Urothelium cell line (cell line): ENCODE data around the gene PRXL2B.

Source experiments
- DNase-seq: peaks from one replicate; pipeline ENCODE4 v3.0.0; 2011; ENCODE audit warnings: low spot score, mixed read lengths
- FAIRE-seq: peaks from 2 replicates; lab custom pipeline; 2011; peaks lifted over from hg19 to GRCh38; lab: Jason Lieb, UNC

PRXL2B gene

GRCh38 chr1:2595812-2596529 is 9.4 kb downstream of the PRXL2B start:
- FAIRE-seq (no peak), DNase-seq (no peak)

DNA sequence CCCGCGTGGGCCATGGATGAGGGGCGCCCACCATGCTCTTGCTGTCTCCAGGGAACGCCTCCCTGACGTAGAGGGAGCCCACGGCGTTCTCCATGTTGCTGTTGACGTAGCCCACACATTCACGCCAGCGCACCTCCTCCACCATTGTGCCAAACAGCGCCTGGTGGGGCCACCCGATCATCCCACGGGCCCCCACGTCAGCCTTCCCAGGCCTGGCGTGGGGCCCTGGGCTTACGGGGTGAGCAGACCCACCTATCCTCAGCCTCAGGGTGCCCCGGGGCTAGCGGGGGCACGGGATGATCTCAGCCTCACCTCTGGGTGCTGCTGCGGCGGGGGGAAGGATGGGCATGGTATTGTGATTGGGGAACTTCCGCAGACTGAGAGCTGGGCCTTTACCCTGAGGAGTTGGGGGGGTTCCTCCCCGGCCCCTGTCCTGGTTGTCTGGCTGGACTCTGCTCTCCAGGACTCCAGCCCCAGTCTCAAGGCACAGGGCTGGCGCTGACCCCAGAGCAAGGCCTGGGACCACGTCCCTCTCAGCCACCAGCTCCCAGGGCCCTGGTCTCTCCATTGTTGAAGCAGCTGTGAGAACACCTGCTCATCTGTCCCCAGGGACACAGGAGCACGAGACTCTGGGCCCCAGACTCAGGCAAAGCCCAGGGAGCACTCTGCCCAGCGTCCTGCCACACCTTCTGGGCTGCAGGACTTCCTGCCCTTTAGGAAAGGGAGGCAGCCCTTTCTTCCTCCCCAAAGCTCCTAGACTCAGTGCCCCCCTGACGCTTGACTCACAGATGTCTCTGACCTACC is 10.2 kb downstream of the PRXL2B start:
- no peak for FAIRE-seq
- DNase-seq, result no peak

DNA sequence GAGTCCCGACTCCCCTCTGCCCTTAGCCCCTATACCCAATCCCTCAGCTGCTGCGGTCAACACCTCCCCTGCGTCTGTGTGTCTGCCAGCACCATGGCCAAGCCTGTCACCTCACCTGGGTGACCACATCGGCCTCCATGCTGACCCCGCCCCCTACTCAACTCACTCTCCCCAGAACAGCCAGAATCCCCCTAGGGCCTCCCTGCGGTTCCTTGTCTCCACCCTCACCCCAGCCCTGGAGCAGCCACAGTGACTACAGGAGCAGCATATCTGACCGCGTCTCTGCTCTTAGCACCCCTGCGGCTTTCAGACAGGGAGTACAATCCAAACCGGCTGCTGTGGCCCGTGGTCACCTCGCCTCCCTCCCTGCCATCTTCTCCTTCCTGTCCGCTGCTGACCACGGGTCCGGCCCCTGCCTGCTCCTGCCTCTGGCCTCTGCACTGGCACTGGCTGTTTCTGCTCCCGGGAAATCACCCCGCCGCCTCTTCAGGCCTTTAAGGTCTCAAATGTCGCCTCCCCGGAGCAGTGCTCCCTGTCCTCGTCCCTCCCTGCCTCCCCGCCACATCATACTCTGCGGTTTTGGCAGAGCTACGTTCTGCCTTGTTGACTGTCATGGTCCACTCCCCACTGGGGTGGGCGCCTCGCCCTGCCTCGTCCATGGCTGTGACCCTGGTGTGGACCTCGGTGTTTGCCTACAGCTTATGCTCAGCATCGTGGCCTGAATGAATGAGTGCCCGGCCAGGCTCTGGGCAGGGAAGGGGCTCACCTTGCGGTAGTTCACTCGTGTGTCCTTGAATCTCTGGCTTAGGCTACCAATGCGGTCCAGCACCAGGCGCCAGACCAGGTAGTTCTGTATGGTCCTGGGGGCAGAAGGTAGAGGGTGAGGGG is 11.1 kb downstream of the PRXL2B start:
- no peak for FAIRE-seq
- DNase-seq, result no peak

DNA sequence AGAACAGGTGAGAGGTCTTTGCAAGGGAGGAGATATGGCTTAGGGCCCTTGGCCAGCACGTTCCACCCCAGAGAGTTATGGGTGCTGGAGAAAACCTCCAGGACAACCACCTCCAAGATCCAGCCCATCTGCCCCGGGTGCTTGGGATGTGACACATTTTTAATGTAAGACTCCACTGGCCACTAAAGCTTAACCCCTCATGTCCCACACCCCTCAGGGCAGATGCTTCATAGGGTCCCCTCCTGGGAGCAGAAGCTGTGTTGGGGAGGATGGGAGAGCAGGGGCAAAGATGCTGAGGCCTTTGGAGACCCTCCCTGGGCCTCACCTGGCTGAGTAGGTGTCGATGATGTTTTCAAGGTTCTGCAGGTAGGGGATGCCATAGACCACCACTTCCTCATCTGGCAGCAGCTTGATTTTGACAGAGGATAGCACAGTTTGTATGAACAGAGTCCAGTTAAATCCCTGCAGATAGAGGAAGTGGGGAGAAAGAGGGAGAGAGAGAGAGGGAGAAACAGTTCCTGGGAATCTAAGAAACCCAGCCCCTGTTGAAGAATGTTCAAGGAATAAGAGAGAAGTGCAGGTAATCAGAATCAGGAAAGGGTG is 11.9 kb downstream of the PRXL2B start:
- DNase-seq, result no peak
- no peak for FAIRE-seq

- FAIRE-seq, result no peak
These were observed 15.2 kb downstream of the PRXL2B start for GRCh38 chr1:2601721-2602303.

DNA sequence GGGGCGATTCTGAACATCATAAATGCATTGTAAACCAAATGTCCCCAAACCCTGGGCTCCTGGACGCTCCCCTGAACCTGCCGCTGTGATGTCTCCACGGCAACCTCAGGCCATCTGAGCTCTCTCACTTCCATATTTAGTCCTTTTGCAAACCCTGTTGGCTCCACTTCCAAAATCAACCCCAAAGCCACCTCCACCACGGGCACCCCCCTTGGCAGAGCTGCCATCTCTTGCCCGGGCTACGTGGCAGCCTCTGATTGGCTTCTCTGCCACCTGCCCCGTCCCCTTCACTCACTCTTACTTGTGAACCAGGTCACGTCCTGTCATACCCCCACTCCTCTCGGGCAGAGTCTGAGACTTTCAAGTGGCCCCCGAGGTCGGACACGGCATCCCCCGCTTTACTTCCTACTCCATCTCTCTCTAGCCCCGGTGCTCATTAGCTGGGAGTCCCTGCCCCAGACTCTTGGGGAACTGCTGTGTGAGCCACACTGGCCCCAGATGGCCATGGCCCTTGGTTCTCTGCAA is 15.8 kb downstream of the PRXL2B start:
- no peak for DNase-seq
- no peak for FAIRE-seq

More at GRCh38 chr1:2601721-2602303, 15.2 kb downstream of the PRXL2B start:
- DNase-seq, result no peak

DNA sequence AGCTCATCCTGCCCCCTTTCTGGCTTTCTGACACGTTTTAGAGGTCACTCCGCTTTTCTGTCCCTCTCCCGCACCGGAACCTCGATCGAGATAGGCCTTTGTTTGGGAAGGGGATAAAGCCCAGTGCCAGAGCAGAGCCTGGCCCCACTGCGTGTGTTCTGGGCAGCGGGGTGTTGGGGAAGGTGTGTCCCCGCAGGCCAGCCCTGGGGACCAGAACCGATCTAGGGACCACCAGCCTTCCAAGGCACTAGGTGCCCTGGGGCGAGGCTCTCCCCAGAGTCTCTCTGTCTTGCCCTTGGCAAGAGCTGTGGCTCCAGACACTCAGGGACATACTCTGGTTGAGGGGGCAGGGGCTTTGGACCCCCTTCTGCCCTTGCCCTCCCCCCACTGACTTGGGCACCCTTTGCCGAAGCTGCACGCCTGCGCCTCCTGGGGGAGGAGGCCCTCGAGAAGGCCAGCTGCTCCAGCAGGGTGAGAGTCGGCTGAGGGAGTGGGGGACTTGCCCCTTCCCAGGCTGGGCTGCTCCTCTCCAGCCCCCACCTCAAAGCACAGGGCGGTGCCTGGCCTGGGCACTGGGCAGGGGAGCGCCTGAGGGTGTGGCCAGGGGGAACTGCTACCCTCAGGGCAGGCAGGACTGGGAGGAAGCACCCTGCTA is 16.4 kb downstream of the PRXL2B start:
- FAIRE-seq, result no peak
- no peak for DNase-seq

DNA sequence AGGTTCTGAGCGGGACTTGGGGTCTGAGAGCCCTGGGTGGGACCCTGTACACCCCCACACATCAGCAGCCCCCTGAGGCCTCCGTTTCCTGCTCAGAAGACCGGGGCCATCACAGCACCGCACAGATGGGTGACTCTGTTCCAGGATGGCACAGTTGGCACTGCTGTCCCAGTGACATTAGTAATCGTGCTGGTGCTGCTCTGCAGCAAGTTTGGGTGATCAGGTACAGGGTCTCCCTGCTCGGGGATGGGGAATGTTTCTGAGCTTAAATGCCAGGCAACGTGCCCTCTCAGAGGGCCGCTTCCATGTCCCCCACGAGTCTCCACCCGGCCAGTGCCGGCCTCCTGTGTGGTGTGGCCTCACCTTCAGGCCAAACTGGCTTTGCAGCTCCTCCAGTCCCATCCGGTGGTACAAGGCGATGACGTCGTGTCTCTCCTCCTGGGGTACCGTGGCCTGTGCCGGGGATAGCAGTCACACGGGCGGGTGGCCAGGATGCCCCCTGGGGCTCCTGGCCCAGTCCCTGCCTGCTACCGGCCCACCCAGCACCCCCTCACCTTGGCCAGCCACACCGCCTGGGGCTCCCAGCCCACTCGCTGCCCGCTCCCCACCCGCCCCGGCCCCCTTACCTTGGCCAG is 17.1 kb downstream of the PRXL2B start:
- no peak for DNase-seq
- no peak for FAIRE-seq

DNA sequence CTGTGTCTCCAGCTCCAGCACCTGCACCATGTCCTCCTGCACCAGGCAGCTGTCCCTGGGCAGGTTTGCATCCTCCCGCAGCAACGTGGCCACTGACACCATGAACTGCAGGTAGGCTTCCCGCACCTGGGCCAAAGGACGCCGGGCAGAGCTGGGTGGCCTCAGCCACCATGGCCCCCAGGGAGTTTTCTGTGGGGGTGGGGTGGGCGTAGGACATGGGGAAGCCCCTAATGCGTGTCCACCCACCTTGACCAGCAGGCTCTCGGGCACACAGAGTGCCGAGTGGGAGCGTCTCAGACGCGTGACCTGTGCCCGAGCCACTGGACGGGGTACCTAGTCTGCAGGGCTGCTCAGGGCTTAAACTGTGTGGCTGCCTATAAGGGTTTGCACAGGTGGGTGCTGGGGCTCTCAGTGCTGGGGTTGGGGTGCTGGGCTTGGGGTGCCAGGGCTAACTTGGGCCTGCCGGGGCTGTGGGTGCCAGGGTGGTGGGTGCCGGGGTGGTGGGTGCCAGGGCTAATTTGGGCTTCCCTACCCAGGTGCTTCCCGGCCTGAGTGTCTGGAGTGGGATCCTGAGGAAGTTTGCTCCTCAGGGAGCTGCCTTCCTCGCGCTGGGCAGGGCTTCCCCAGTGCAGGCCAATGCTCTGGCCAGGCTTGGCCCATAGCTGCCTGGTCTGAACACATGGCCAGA is 17.7 kb downstream of the PRXL2B start:
- DNase-seq (no peak), FAIRE-seq (no peak)

DNA sequence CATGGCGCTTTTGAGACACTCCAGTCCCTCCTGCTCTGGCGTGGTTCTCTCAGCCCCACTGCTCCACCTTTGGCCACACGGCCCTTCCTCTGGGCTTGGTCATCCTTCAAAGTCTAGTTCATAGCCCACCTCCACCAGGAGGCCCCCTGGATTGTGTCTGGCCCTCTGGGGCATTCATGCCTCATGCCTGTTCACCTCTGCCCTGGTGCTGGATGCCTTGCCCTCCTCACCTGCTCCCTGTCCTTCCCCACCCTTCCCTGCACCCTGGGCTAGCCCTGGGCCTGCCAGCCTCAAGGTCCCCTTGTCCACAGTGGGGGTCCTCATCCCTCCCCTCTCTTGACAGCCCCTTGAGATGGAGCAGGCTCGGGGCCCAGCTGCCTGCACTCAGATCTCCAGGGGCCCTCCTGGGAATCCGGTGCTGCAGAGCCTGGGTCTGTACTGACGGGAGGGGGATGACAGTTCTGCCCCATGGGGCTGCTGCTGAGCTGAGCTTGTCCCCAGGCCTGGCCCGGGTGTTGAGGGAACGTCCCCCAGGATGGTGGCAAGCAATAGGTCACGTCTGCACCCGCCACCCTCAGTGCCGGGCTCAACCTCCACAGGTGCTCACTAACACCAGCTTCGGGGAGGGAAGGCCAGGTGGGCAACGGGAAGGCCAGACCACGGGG is 18.4 kb downstream of the PRXL2B start:
- FAIRE-seq, result no peak
- DNase-seq, result no peak

DNA sequence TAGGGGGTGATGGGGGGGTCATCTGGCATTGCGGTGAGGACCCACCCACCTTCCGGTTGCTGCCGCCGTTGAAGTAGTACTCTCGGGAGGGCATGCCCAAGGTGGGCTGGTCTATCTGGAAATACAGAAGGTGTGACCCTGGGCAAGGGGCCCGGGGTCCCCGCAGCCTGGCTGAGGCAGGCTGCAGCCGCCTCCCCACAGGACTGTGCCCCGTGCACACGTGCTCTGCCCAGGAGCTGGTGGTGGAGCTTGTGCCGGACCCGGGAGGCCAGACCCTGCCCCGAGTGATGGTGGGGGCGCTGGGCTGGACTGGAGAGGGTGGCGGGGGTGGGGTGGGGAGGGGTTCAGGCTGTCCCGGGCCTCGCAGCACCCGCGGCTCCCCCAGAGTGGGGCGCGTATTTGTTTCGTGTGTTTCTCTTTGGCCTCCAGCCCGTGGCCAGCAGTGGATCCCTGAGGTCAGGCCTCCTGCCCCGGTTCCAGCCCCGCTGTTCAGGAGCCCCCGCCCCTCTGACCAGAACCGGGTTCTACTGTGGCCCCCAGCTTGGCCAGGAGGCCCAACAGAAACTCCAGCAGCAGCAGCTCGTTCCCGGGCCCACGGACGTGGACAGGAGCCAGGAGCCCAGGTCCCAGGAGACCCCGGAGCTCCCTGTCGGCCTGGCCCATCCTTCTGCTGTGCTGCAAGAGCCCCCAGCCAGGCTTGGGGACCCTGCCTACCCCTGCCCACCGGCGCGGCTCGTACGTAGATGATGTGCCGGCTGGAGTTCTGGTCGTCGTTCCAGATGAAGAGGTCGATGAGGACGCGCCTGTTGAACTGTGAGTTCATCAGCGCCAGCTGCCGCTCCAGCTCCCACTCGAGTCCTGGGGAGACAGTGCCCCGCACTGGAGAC is 19.2 kb downstream of the PRXL2B start:
- no peak for DNase-seq
- FAIRE-seq, result no peak

- FAIRE-seq (no peak), DNase-seq (no peak)
These were observed 19.9 kb downstream of the PRXL2B start for GRCh38 chr1:2606396-2606880.

DNA sequence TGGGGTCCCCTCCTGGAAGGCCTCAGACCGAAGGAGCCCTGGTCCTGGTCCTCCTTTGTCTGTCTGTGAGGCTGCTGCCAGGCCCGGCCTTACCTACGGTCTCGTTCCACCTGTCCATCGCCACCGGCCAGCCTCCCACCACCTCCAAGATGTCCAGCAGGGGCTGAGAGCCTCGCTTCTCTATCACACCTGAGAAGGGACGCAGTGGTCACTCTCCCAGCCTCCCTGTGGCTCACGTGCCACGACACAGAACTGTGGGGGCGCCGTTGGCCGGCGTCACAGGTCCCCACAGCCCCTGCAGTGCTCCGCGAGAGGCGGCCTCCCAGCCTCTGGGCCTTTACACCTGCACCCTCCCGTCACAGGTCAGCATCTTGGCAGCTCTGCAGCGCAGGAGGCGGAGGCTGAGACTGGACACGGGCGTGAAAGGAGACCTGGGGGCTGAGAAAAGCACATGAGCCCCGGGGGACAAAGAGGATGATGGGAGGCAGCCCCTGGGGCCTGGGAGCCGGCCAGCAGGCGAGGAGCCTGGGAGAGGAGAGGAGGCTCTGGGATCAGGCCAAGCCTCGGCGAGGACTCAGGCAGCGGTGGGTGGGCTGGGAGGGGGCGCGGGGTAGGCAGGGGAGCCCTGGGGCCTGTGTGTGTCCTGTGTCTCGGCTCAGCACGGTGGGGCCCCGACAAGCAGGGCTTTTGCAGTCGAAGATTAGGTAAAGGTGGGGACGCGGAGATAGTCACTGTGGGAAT is 20.5 kb downstream of the PRXL2B start:
- DNase-seq (no peak), FAIRE-seq (no peak)

GRCh38 chr1:2607641-2608091 is 21.1 kb downstream of the PRXL2B start:
- DNase-seq (no peak), FAIRE-seq (no peak)

DNA sequence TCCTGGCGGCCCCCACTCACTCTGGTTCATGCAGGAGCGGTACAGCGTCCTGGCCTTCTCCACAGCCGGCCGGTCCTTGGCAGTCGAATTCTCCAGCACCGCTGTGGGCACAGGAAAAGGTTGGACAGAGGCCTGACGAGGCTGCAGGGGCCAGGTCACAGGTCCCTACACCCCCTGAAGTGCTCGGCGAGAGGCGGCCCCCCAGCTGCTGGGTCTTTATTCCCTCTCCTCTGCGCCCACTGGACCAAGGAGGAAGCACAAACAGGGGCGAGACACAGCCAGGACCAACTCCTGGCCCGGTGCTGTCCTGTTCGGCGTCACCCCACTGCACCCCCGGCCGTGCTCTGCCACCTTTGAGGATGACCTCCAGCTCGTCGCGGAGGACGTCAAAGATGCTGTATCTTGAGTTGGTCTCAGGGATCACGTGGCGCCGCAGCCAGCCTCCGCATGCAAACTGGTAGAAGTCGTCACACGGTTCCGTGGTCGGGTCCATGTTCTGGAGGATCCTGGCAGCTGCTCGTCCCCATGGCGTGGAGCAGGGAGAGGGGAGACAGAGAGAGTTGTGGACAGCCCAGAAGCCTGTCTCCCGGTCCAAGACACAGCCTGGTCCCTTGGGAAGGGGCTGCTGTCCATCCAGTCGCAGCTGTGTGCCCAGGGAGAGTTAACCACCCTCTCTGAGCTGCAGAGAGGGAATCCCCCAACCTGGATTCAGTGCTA is 22.9 kb downstream of the PRXL2B start:
- no peak for FAIRE-seq

More for the DNA sequence above, 22.9 kb downstream of the PRXL2B start:
- DNase-seq, result no peak
